ENCODE data around the gene PPP1R15B.

DNA sequence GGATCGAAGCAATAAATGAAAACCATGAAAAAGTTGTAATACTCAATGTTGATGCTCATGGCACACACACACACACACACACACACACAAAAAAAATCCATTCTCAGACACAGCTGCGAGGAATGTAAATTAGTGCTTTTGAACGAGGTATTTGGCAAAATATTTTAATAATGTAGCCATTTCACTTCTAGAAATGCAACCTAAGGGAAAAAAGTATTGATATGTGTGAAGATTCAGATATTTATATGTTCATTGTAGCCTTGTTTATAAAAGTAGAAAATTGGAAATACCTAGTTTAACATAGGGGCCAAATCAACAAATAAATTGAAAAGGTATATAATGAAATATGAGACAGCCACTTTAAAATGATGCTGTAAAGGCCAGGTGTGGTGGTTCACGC, 55.7 kb downstream of the PPP1R15B start:
- TF ChIP-seq, protein P1, sequence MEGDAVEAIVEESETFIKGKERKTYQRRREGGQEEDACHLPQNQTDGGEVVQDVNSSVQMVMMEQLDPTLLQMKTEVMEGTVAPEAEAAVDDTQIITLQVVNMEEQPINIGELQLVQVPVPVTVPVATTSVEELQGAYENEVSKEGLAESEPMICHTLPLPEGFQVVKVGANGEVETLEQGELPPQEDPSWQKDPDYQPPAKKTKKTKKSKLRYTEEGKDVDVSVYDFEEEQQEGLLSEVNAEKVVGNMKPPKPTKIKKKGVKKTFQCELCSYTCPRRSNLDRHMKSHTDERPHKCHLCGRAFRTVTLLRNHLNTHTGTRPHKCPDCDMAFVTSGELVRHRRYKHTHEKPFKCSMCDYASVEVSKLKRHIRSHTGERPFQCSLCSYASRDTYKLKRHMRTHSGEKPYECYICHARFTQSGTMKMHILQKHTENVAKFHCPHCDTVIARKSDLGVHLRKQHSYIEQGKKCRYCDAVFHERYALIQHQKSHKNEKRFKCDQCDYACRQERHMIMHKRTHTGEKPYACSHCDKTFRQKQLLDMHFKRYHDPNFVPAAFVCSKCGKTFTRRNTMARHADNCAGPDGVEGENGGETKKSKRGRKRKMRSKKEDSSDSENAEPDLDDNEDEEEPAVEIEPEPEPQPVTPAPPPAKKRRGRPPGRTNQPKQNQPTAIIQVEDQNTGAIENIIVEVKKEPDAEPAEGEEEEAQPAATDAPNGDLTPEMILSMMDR (conservative IDR thresholded peaks at IDR 0.05; ENCODE audit: low read depth, low read length), result no peak
- TF ChIP-seq EZH2 (IDR thresholded peaks at IDR 0.05; ENCODE audit: low read length, unreplicated experiment), result no peak
- TF ChIP-seq EZH2phosphoT487 (IDR thresholded peaks at IDR 0.05; ENCODE audit: borderline replicate concordance, low read length), result no peak

Measured in PC-3 (cell line).